ENCODE data around the gene ADAM33. TPM values are rescaled to one million over a fixed set of nuclear protein-coding genes. Genes with fewer than 3 reads are reported as not detected.

ADAM33 gene
- total and polyA plus RNA-seq, 2 of the 8 experiments (the other 6 are each of a cell fraction or from before 2014, with no cell fraction given) = 4.2 to 6.0 TPM

DNA sequence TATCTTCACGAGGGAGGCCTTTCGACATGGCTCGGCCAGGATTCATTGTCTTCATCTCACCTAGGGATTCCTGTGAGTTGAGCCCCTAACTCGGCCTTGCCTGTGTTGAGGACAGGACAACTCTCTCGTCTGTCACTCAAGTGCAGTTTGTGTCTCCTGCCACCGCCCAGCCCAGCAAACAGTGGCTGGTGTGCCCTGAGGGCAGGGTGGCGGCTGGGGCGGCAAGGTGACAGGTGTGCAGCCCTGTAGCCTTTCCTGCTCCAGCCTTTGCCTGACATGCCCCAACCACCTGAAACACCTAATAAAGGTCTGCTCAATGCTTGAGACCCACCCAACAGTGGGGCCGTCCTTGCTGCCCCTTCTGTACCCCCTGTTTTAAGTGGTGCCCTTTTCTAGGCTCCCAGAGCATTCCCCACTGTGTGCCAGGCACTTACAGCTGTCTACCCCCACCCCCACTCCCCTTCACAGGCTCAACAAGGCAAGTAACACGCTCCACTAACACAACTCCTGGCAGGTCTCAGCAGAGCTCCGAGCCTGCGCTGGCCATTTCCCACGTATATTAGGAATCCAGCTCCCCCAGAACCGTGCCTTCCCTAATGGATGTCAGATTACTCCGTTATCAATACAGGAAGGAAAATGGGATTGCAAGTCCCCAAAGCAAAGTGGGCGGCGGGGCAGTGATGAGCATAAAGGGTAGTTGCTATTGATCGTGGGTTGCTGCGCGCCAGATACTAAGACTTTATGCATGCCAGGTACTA lies 36.3 kb downstream of the ADAM33 start:
- no peak overlapping the region for H2BK120ac ChIP-seq (replicated peaks; ENCODE audit: low read depth, low read length)
- H3K4me2 ChIP-seq (ENCODE audit: insufficient read depth in 1 of 2, low read depth in 2 of 2, low read length in 2 of 2) = no peak overlapping the region
- H3K18ac ChIP-seq (ENCODE audit: extremely low read depth, low read length) = no peak overlapping the region
- no peaks in the 10 kb centered on the region for H4K20me1 ChIP-seq (replicated peaks in 1 of 2; ENCODE audit: control insufficient read depth in 1 of 2, insufficient read depth in 2 of 2, low read length in 2 of 2)
- H3K23ac ChIP-seq (ENCODE audit: insufficient read length) = no peak overlapping the region
- no peak overlapping the region for H3K56ac ChIP-seq (replicated peaks; ENCODE audit: insufficient read length, low read depth, low read length)
- no peak overlapping the region for H4K8ac ChIP-seq (ENCODE audit: extremely low read depth, insufficient read depth, low read length)
- no peak overlapping the region for H2AFZ ChIP-seq (ENCODE audit: low read length)
- DNase-seq (ENCODE audit: low read depth in 1 of 2, low spot score in 2 of 2) = peak in 1 of 2 experiments; percentile 37
- no peak overlapping the region for H4K91ac ChIP-seq (replicated peaks; ENCODE audit: insufficient read length, low read length)
- H3K14ac ChIP-seq (ENCODE audit: insufficient read length) = no peak overlapping the region
- no peak overlapping the region for H3K4me3 ChIP-seq (ENCODE audit: extremely low read depth in 1 of 4, insufficient read depth in 2 of 4, low read depth in 3 of 4, low read length in 4 of 4)
- H3K36me3 ChIP-seq (ENCODE audit: control insufficient read depth in 2 of 4, insufficient read depth in 4 of 4, low read length in 3 of 4) = no peaks in the 10 kb centered on the region
- CTCF ChIA-PET (ENCODE audit: partially characterized antibody) = interaction anchor here (0.7 kb wide), 1 partner anchor 36 kb away, joined by 5 read pairs; the partner anchor contains the start of gene ADAM33
- no peak overlapping the region for H2BK15ac ChIP-seq (ENCODE audit: low read length)
- H3K4me1 ChIP-seq (replicated peaks in 1 of 4; ENCODE audit: control insufficient read depth in 3 of 4, insufficient read depth in 4 of 4, low read length in 3 of 4) = no peaks in the 10 kb centered on the region
- no peak overlapping the region for H3K9ac ChIP-seq (replicated peaks in 1 of 4; ENCODE audit: extremely low read depth in 1 of 4, low read depth in 3 of 4, low read length in 3 of 4)
- H3K4ac ChIP-seq (replicated peaks; ENCODE audit: insufficient read length, low read depth, low read length) = no peak overlapping the region
- no peak overlapping the region for H2BK20ac ChIP-seq (ENCODE audit: low read length)
- WGBS, 2 experiments (ENCODE audit: extremely low coverage in 1 of 2, insufficient coverage in 1 of 2, insufficient read length in 1 of 2, insufficient replicate concordance in 2 of 2, low coverage in 1 of 2, low lambda C conversion rate in 2 of 2, missing lambda C conversion rate in 1 of 2) = 85% methylated on average over 20 of the region's 20 CpGs; no CpG with 5 or more reads in 1 of the 2 experiments
- H2BK5ac ChIP-seq (ENCODE audit: low read depth, low read length) = no peak overlapping the region
- no peaks in the 10 kb centered on the region; a peak in 2 of 7 replicates for H3K27me3 ChIP-seq (replicated peaks in 1 of 4; ENCODE audit: control insufficient read depth in 3 of 4, extremely low read depth in 1 of 4, insufficient read depth in 3 of 4, low read length in 3 of 4)
- no peak overlapping the region for H3K27ac ChIP-seq (ENCODE audit: low read depth, low read length)
- FAIRE-seq = no peak
- H3K23me2 ChIP-seq (ENCODE audit: low read depth, low read length) = no peaks in the 10 kb centered on the region
- POLR2A ChIA-PET (ENCODE audit: partially characterized antibody) = no interaction called here
- H4K5ac ChIP-seq (ENCODE audit: insufficient read length, low read depth, low read length) = no peak overlapping the region
- H3K9me3 ChIP-seq (ENCODE audit: insufficient read depth in 2 of 2, low read depth in 1 of 2, low read length in 1 of 2) = no peaks in the 10 kb centered on the region
- no peaks in the 10 kb centered on the region for H3K79me1 ChIP-seq (ENCODE audit: low read depth, low read length)
- H2BK12ac ChIP-seq (ENCODE audit: low read depth, low read length) = no peak overlapping the region
- H2AK5ac ChIP-seq (ENCODE audit: low read depth, low read length) = no peak overlapping the region
- no peaks in the 10 kb centered on the region for H3K79me2 ChIP-seq (ENCODE audit: control insufficient read depth in 1 of 2, insufficient read depth in 2 of 2, low read length in 2 of 2)
- TF ChIP-seq POU5F1 (IDR thresholded peaks at IDR 0.05; ENCODE audit: low read depth, low read length) = no peak
- no peak for TF ChIP-seq EGR1 (IDR thresholded peaks at IDR 0.05; ENCODE audit: borderline replicate concordance, low read depth, low read length)
- no peak for TF ChIP-seq YY1 (IDR thresholded peaks at IDR 0.05; ENCODE audit: low read depth, low read length)
- no peak for TF ChIP-seq CHD2 (IDR thresholded peaks at IDR 0.05; ENCODE audit: low read length)
- no peak for TF ChIP-seq TBP (IDR thresholded peaks at IDR 0.05; ENCODE audit: low read depth, low read length)
- TF ChIP-seq, protein P1, sequence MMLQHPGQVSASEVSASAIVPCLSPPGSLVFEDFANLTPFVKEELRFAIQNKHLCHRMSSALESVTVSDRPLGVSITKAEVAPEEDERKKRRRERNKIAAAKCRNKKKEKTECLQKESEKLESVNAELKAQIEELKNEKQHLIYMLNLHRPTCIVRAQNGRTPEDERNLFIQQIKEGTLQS (IDR thresholded peaks at IDR 0.05; ENCODE audit: insufficient read depth, low read depth, low read length) = no peak
- TF ChIP-seq MAFK (IDR thresholded peaks at IDR 0.05; ENCODE audit: low read depth, low read length) = no peak
- no peak for TF ChIP-seq SP2 (IDR thresholded peaks at IDR 0.05; ENCODE audit: low read length)
- TF ChIP-seq, protein P2, sequence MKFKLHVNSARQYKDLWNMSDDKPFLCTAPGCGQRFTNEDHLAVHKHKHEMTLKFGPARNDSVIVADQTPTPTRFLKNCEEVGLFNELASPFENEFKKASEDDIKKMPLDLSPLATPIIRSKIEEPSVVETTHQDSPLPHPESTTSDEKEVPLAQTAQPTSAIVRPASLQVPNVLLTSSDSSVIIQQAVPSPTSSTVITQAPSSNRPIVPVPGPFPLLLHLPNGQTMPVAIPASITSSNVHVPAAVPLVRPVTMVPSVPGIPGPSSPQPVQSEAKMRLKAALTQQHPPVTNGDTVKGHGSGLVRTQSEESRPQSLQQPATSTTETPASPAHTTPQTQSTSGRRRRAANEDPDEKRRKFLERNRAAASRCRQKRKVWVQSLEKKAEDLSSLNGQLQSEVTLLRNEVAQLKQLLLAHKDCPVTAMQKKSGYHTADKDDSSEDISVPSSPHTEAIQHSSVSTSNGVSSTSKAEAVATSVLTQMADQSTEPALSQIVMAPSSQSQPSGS (IDR thresholded peaks at IDR 0.05; ENCODE audit: low read length) = no peak
- TF ChIP-seq TCF12 (IDR thresholded peaks at IDR 0.05; ENCODE audit: low read depth, low read length) = no peak
- TF ChIP-seq POLR2AphosphoS5 (IDR thresholded peaks at IDR 0.05; ENCODE audit: low read depth, low read length) = no peak
- no peak for TF ChIP-seq SAP30 (IDR thresholded peaks at IDR 0.05; ENCODE audit: insufficient read depth, insufficient replicate concordance, low read length)

Data from H1 (cell line).